H1 (cell line): ENCODE results near the gene GPS2. TPM values are rescaled to one million over a fixed set of nuclear protein-coding genes. Genes with fewer than 3 reads are reported as not detected.

ENCODE experiments used
- CTCF ChIA-PET: fragments of 300-600 bp; sonication (Branson Sonifier 250); formaldehyde crosslinking; loops from one replicate; lab custom pipeline; 2021; ENCODE audit not compliant: partially characterized antibody; lab: Charles Lee
- POLR2A ChIA-PET: fragments of 300-600 bp; sonication (Branson Sonifier 250); formaldehyde crosslinking; loops from one replicate; lab custom pipeline; 2021; ENCODE audit warnings: inconsistent platforms; ENCODE audit not compliant: partially characterized antibody; lab: Charles Lee
- DNase-seq, 2 experiments: peaks; one replicate each; pipeline versions ENCODE4 v3.0.0 to v3.0.0-alpha.2; 2010 to 2022; ENCODE audit warnings: low spot score in 2 of 2, low read depth in 1 of 2, mixed read lengths in 1 of 2
- FAIRE-seq: peaks from 2 replicates; lab custom pipeline; 2011; peaks lifted over from hg19 to GRCh38; lab: Jason Lieb, UNC
- H2AFZ ChIP-seq: 2 replicates; pipeline ENCODE4 v1.8.1; 2012; ENCODE audit warnings: low read length, inconsistent platforms
- H2AK5ac ChIP-seq: 2 replicates; pipeline ENCODE4 v1.6.1; 2013; ENCODE audit warnings: low read depth, low read length
- H2BK120ac ChIP-seq: replicated peaks from 2 replicates; pipeline ENCODE3; 2013; ENCODE audit warnings: low read depth, low read length, inconsistent platforms
- H2BK12ac ChIP-seq: 2 replicates; pipeline ENCODE4 v1.6.1; 2013; ENCODE audit warnings: low read depth, low read length
- H2BK15ac ChIP-seq: 2 replicates; pipeline ENCODE4 v1.6.1; 2013; ENCODE audit warnings: low read length
- H2BK20ac ChIP-seq: 2 replicates; pipeline ENCODE4 v1.6.1; 2013; ENCODE audit warnings: low read length
- H2BK5ac ChIP-seq: 2 replicates; pipeline ENCODE4 v1.6.1; 2013; ENCODE audit warnings: low read depth, low read length
- H3K14ac ChIP-seq: 2 replicates; pipeline ENCODE4 v1.6.1; 2013; ENCODE audit warnings: inconsistent platforms; ENCODE audit not compliant: insufficient read length
- H3K18ac ChIP-seq: 2 replicates; pipeline ENCODE4 v1.6.1; 2013; ENCODE audit warnings: low read length; ENCODE audit errors: extremely low read depth
- H3K23ac ChIP-seq: 2 replicates; pipeline ENCODE4 v1.6.1; 2013; ENCODE audit warnings: inconsistent platforms; ENCODE audit not compliant: insufficient read length
- H3K23me2 ChIP-seq: 2 replicates; pipeline ENCODE4 v1.6.1; 2013; ENCODE audit warnings: low read depth, low read length
- H3K27ac ChIP-seq: 2 replicates; pipeline ENCODE4 v1.6.1; 2011; ENCODE audit warnings: low read depth, low read length, inconsistent platforms
- H3K27me3 ChIP-seq, 4 experiments: replicated peaks in 1 of 4; 1 replicate in 1 of 4; 2 replicates in 3 of 4; pipeline versions ENCODE4 v1.6.1 to v1.8.1; 2011 to 2013; ENCODE audit warnings: low read length in 3 of 4, mild to moderate bottlenecking in 3 of 4, inconsistent platforms in 2 of 4, mixed read lengths in 2 of 4, moderate library complexity in 1 of 4; ENCODE audit not compliant: control insufficient read depth in 3 of 4, insufficient read depth in 3 of 4; ENCODE audit errors: extremely low read depth in 1 of 4
- H3K36me3 ChIP-seq, 4 experiments: 2 replicates each; pipeline versions ENCODE4 v1.6.1 to v1.8.1; 2011 to 2013; ENCODE audit warnings: mild to moderate bottlenecking in 4 of 4, low read length in 3 of 4, moderate library complexity in 2 of 4, control low read depth in 1 of 4, inconsistent platforms in 1 of 4; ENCODE audit not compliant: insufficient read depth in 4 of 4, control insufficient read depth in 2 of 4
- H3K4ac ChIP-seq: replicated peaks from 2 replicates; pipeline ENCODE3; 2013; ENCODE audit warnings: low read length, low read depth, mixed read lengths, inconsistent platforms; ENCODE audit not compliant: insufficient read length
- H3K4me1 ChIP-seq, 4 experiments: replicated peaks in 1 of 4; 1 replicate in 1 of 4; 2 replicates in 3 of 4; pipeline versions ENCODE4 v1.6.1 to v1.8.1; 2011 to 2013; ENCODE audit warnings: low read length in 3 of 4, inconsistent platforms in 2 of 4, mixed read lengths in 1 of 4; ENCODE audit not compliant: insufficient read depth in 4 of 4, control insufficient read depth in 3 of 4
- H3K4me2 ChIP-seq, 2 experiments: 2 replicates each; pipeline versions ENCODE4 v1.6.1 to v1.8.1; 2011 to 2013; ENCODE audit warnings: low read depth in 2 of 2, low read length in 2 of 2, control low read depth in 1 of 2, inconsistent platforms in 1 of 2, mild to moderate bottlenecking in 1 of 2; ENCODE audit not compliant: insufficient read depth in 1 of 2
- H3K4me3 ChIP-seq, 4 experiments: fragments of 200-600, 300-600 bp in 1 of 4; sonication (generic), shearing (Covaris generic), sonication (Bioruptor Twin) in 1 of 4; 2 replicates each; pipeline versions ENCODE4 v1.5.1 to v1.8.1; 2011 to 2016; ENCODE audit warnings: low read length in 4 of 4, low read depth in 3 of 4, control low read depth in 2 of 4, inconsistent platforms in 2 of 4, mild to moderate bottlenecking in 2 of 4, mixed read lengths in 1 of 4, moderate library complexity in 1 of 4; ENCODE audit not compliant: insufficient read depth in 2 of 4; ENCODE audit errors: extremely low read depth in 1 of 4
- H3K56ac ChIP-seq: replicated peaks from 2 replicates; pipeline ENCODE3; 2013; ENCODE audit warnings: low read depth, mild to moderate bottlenecking, mixed read lengths, low read length, inconsistent platforms; ENCODE audit not compliant: insufficient read length
- H3K79me1 ChIP-seq: 2 replicates; pipeline ENCODE4 v1.6.1; 2013; ENCODE audit warnings: low read depth, low read length, control low read depth
- H3K79me2 ChIP-seq, 2 experiments: 2 replicates each; pipeline versions ENCODE4 v1.6.1 to v1.8.1; 2012 to 2013; ENCODE audit warnings: low read length in 2 of 2, mild to moderate bottlenecking in 2 of 2, inconsistent platforms in 1 of 2; ENCODE audit not compliant: insufficient read depth in 2 of 2, control insufficient read depth in 1 of 2
- H3K9ac ChIP-seq, 4 experiments: replicated peaks in 1 of 4; 1 replicate in 1 of 4; 2 replicates in 3 of 4; pipeline versions ENCODE4 v1.6.1 to v1.8.1; 2011 to 2013; ENCODE audit warnings: low read depth in 3 of 4, low read length in 3 of 4, control low read depth in 2 of 4, mild to moderate bottlenecking in 2 of 4, moderate library complexity in 2 of 4, inconsistent platforms in 1 of 4; ENCODE audit errors: extremely low read depth in 1 of 4
- H3K9me3 ChIP-seq, 2 experiments: 2 replicates each; pipeline versions ENCODE4 v1.6.1 to v1.8.1; 2012 to 2013; ENCODE audit warnings: mild to moderate bottlenecking in 2 of 2, moderate library complexity in 2 of 2, control low read depth in 1 of 2, inconsistent platforms in 1 of 2, low read depth in 1 of 2, low read length in 1 of 2, mixed read lengths in 1 of 2; ENCODE audit not compliant: insufficient read depth in 2 of 2
- H4K20me1 ChIP-seq, 2 experiments: replicated peaks in 1 of 2; 2 replicates each; pipeline versions ENCODE3 to v1.8.1; 2011 to 2013; ENCODE audit warnings: inconsistent platforms in 2 of 2, low read length in 2 of 2, mild to moderate bottlenecking in 1 of 2; ENCODE audit not compliant: insufficient read depth in 2 of 2, control insufficient read depth in 1 of 2
- H4K5ac ChIP-seq: 2 replicates; pipeline ENCODE4 v1.6.1; 2013; ENCODE audit warnings: low read length, low read depth, mixed read lengths, inconsistent platforms; ENCODE audit not compliant: insufficient read length
- H4K8ac ChIP-seq: 2 replicates; pipeline ENCODE4 v1.8.0; 2013; ENCODE audit warnings: mild to moderate bottlenecking, moderate library complexity, low read length, inconsistent platforms; ENCODE audit not compliant: insufficient read depth; ENCODE audit errors: extremely low read depth
- H4K91ac ChIP-seq: replicated peaks from 2 replicates; pipeline ENCODE3; 2013; ENCODE audit warnings: low read length, mixed read lengths, inconsistent platforms; ENCODE audit not compliant: insufficient read length
- CTCF ChIP-seq, 3 experiments: IDR thresholded peaks; 1 replicate in 2 of 3; 2 replicates in 1 of 3; pipeline versions ENCODE4 v1.5.1 to v1.6.1; 2011; ENCODE audit warnings: low read length in 3 of 3, mild to moderate bottlenecking in 3 of 3, inconsistent platforms in 2 of 3, low read depth in 1 of 3, moderate library complexity in 1 of 3; ENCODE audit not compliant: insufficient read depth in 1 of 3; ENCODE audit errors: control extremely low read depth in 1 of 3
- EZH2 ChIP-seq: fragments of 200-600 bp; sonication (generic); IDR thresholded peaks from 2 replicates; pipeline ENCODE4 v1.7.1; 2012; ENCODE audit warnings: low read depth, mild to moderate bottlenecking, moderate library complexity, low read length, inconsistent platforms; ENCODE audit not compliant: severe bottlenecking
- JUND ChIP-seq: IDR thresholded peaks from 2 replicates; pipeline ENCODE4 v1.6.1; 2011; ENCODE audit warnings: mild to moderate bottlenecking, improper control_type of control experiment, low read length
- KDM1A ChIP-seq: fragments of 200-600, 300-600 bp; sonication (generic); IDR thresholded peaks from 2 replicates; pipeline ENCODE4 v1.7.1; 2016; ENCODE audit warnings: mild to moderate bottlenecking, low read length, borderline replicate concordance
- NRF1 ChIP-seq: IDR thresholded peaks from 2 replicates; pipeline ENCODE4 v1.6.1; 2011; ENCODE audit warnings: mild to moderate bottlenecking, low read depth, low read length, improper control_type of control experiment
- RXRA ChIP-seq: IDR thresholded peaks from 2 replicates; pipeline ENCODE4 v1.6.1; 2011; ENCODE audit warnings: low read depth, mild to moderate bottlenecking, low read length, moderate library complexity; ENCODE audit not compliant: insufficient read depth
- SIN3A ChIP-seq, 2 experiments: IDR thresholded peaks in 1 of 2; conservative IDR thresholded peaks in 1 of 2; 2 replicates each; pipeline ENCODE4 v1.6.1; 2011 to 2012; ENCODE audit warnings: low read length in 2 of 2, improper control_type of control experiment in 1 of 2, low read depth in 1 of 2, mild to moderate bottlenecking in 1 of 2
- SIX5 ChIP-seq: IDR thresholded peaks from 2 replicates; pipeline ENCODE4 v1.6.1; 2011; ENCODE audit warnings: mild to moderate bottlenecking, low read depth, low read length
- YY1 ChIP-seq: IDR thresholded peaks from 2 replicates; pipeline ENCODE4 v1.6.1; 2011; ENCODE audit warnings: low read depth, mild to moderate bottlenecking, low read length
- WGBS, 2 experiments: shearing (Covaris generic) in 1 of 2; methylation state at CpG; one replicate each; pipeline versions ENCODE4 v1.1.6 to v1.1.7; 2013 to 2015; ENCODE audit warnings: low lambda C conversion rate in 2 of 2, mixed read lengths in 2 of 2, inconsistent platforms in 1 of 2, low coverage in 1 of 2, missing lambda C conversion rate in 1 of 2; ENCODE audit not compliant: insufficient replicate concordance in 2 of 2, insufficient coverage in 1 of 2, insufficient read length in 1 of 2; ENCODE audit errors: extremely low coverage in 1 of 2, missing lambda C conversion rate in 1 of 2; 5-methylcytosine and 5-hydroxymethylcytosine counted together
- polyA plus RNA-seq, 7 experiments: library from polyadenylated mRNA; depleted of rRNA in 3 of 7; stranded (reverse) in 5 of 7; unstranded in 2 of 7; fragments of >200 nt in 5 of 7; fragments of 200-250 nt in 2 of 7; gene quantifications; 1 replicate in 5 of 7; 2 replicates in 1 of 7; 4 replicates in 1 of 7; pipeline versions ENCODE4 v1.2.1 to v1.2.3, GENCODE V29; 2011 to 2013; ENCODE audit warnings: missing spikeins in 2 of 7, mixed read lengths in 2 of 7
- total RNA-seq: library from RNA; stranded (reverse); fragmentation: NEBNext Ultra II Directional; extraction: Animal tissue kit (Norgen Biotek cat#: 25700); gene quantifications from 2 replicates; pipeline ENCODE4 v1.2.1, GENCODE V29; 2021

The GPS2 gene
- total and polyA plus RNA-seq, 2 of the 8 experiments (the other 6 are each of a cell fraction or from before 2014, with no cell fraction given) = 67.0 to 152 TPM

GRCh38 chr17:7328840-7329373, 13.7 kb upstream of the GPS2 start, which contains the start of gene NEURL4:
TSS of gene NEURL4 (minus strand) at chr17:7329335. CDS start at chr17:7329312, 23 bp downstream.
- CTCF ChIA-PET = interaction anchor here (0.7 to 9.3 kb wide), 8 partner anchors 15 to 359 kb away, joined by 3 to 167 read pairs (median 7); partner anchors contain the start of genes SENP3, TP53 and WRAP53
- 0 out of 2 replicates have a peak, but pooled peaks have one; percentile 10 for TF ChIP-seq SIX5
- TF ChIP-seq EZH2 = no peak
- TF ChIP-seq SIN3A (conservative IDR thresholded peaks at IDR 0.05 in 1 of 2, IDR thresholded peaks at IDR 0.05 in 1 of 2; ENCODE audit: low read depth in 1 of 2, low read length in 2 of 2) = peak; percentile 31 to 54; a peak in 1 of 4 replicates
- TF ChIP-seq YY1 = peak; percentile 86
- peak in 1 of 3 experiments; percentile 3; a peak in 1 of 4 replicates for TF ChIP-seq CTCF (IDR thresholded peaks at IDR 0.05; ENCODE audit: control extremely low read depth in 1 of 3, insufficient read depth in 1 of 3, low read depth in 1 of 3, low read length in 3 of 3)
- TF ChIP-seq JUND = no peak
- no peak for TF ChIP-seq NRF1
- TF ChIP-seq KDM1A = no peak
- no peak for TF ChIP-seq RXRA

More at GRCh38 chr17:7328840-7329373, 13.7 kb upstream of the GPS2 start, which contains the start of gene NEURL4:
- Histone ChIP-seq H3K9ac (peak within 1 kb of the TSS; percentile 66 to 88 (median 84)), H3K36me3 (peaks cover 0 to 7% (median 5%) of the 10 kb centered on the region in 4 experiments; a peak in 4 of 8 replicates), H3K9me3 (no peaks in the 10 kb centered on the region), H3K4me2 (peak within 1 kb of the TSS; percentile 96 to 98), H4K20me1 (peaks cover 0 to 1% of the 10 kb centered on the region in 2 experiments), H3K4me1 (peaks cover 0 to 19% (median 8%) of the 10 kb centered on the region in 4 experiments; a peak in 6 of 7 replicates), H3K27ac (peak within 1 kb of the TSS; percentile 84), H3K27me3 (no peaks in the 10 kb centered on the region; a peak in 1 of 7 replicates), H3K79me2 (peaks cover 0 to 14% of the 10 kb centered on the region in 2 experiments; a peak in 2 of 4 replicates), H2AFZ (no peak within 1 kb of the TSS), H2BK120ac (no peak within 1 kb of the TSS), H4K8ac (peak within 1 kb of the TSS; percentile 81; the same call in 1 of the 2 replicates), H3K14ac (peak within 1 kb of the TSS; percentile 90), H3K18ac (peak within 1 kb of the TSS; percentile 57), H2BK12ac (peak within 1 kb of the TSS; percentile 29; the same call in 1 of the 2 replicates), H3K79me1 (peaks cover 2% of the 10 kb centered on the region; the same call in 1 of the 2 replicates), H3K23ac (no peak within 1 kb of the TSS), H2BK5ac (peak within 1 kb of the TSS; percentile 66), H4K5ac (peak within 1 kb of the TSS; percentile 88), H4K91ac (peak within 1 kb of the TSS; percentile 81), H2BK20ac (no peak within 1 kb of the TSS), H3K56ac (peak within 1 kb of the TSS; percentile 90), H3K23me2 (peaks cover 8% of the 10 kb centered on the region), H2BK15ac (0 out of 2 replicates have a peak within 1 kb of the TSS, but pooled peaks have one; percentile 10), H3K4ac (no peak within 1 kb of the TSS), H2AK5ac (no peak within 1 kb of the TSS), H3K4me3 (peak within 1 kb of the TSS; percentile 69 to 97 (median 82))
- FAIRE-seq (no peak), DNase-seq (no peak)
- 3% methylated on average over 30 of the region's 50 CpGs; no CpG with 5 or more reads in 1 of the 2 experiments for WGBS, 2 experiments
- POLR2A ChIA-PET = interaction anchor here (0.5 to 13.4 kb wide), 24 partner anchors 8 to 255 kb away, joined by 3 to 223 read pairs (median 4); partner anchors contain the start of genes ACADVL, ACAP1, CHRNB1 and CLDN7
